Measurements from ENCODE around the gene MTERF4.
"Not testable (repeated sequence)": the region's sequence is repeated elsewhere in the genome, so short reads cannot be mapped to it uniquely, and the experiment has no call there.

Gene MTERF4

GRCh38 chr2:241110607-241111439, 8.7 kb upstream of the MTERF4 start:
- peaks cover 90% of the 10 kb centered on the region for H3K36me3 Mint-ChIP-seq (ENCODE audit: low read depth)
- H3K27me3 Mint-ChIP-seq = no peaks in the 10 kb centered on the region
- H3K4me3 Mint-ChIP-seq = peak overlapping the region; percentile 80
- no peaks in the 10 kb centered on the region for H3K9me3 Mint-ChIP-seq
- H3K27ac Mint-ChIP-seq = peak overlapping the region; percentile 93
- peak; percentile 44 for DNase-seq
- H3K4me1 Mint-ChIP-seq (ENCODE audit: low read depth) = peaks cover 73% of the 10 kb centered on the region

- Mint-ChIP-seq H3K27ac (peak overlapping the region; percentile 93), H3K27me3 (no peaks in the 10 kb centered on the region), H3K36me3 (ENCODE audit: low read depth) (peaks cover 90% of the 10 kb centered on the region), H3K4me1 (ENCODE audit: low read depth) (peaks cover 80% of the 10 kb centered on the region), H3K9me3 (no peaks in the 10 kb centered on the region), H3K4me3 (peak overlapping the region; percentile 80)
- peak; percentile 44 for DNase-seq
Measured at GRCh38 chr2:241110089-241110606, 8.1 kb upstream of the MTERF4 start.

GRCh38 chr2:241109210-241110088, 7.4 kb upstream of the MTERF4 start:
- peaks cover 87% of the 10 kb centered on the region for H3K36me3 Mint-ChIP-seq (ENCODE audit: low read depth)
- H3K27ac Mint-ChIP-seq = peak overlapping the region; percentile 93
- no peaks in the 10 kb centered on the region for H3K9me3 Mint-ChIP-seq
- peak overlapping the region; percentile 80 for H3K4me3 Mint-ChIP-seq
- peak; percentile 49 for DNase-seq
- no peaks in the 10 kb centered on the region for H3K27me3 Mint-ChIP-seq
- H3K4me1 Mint-ChIP-seq (ENCODE audit: low read depth) = peaks cover 82% of the 10 kb centered on the region

DNA sequence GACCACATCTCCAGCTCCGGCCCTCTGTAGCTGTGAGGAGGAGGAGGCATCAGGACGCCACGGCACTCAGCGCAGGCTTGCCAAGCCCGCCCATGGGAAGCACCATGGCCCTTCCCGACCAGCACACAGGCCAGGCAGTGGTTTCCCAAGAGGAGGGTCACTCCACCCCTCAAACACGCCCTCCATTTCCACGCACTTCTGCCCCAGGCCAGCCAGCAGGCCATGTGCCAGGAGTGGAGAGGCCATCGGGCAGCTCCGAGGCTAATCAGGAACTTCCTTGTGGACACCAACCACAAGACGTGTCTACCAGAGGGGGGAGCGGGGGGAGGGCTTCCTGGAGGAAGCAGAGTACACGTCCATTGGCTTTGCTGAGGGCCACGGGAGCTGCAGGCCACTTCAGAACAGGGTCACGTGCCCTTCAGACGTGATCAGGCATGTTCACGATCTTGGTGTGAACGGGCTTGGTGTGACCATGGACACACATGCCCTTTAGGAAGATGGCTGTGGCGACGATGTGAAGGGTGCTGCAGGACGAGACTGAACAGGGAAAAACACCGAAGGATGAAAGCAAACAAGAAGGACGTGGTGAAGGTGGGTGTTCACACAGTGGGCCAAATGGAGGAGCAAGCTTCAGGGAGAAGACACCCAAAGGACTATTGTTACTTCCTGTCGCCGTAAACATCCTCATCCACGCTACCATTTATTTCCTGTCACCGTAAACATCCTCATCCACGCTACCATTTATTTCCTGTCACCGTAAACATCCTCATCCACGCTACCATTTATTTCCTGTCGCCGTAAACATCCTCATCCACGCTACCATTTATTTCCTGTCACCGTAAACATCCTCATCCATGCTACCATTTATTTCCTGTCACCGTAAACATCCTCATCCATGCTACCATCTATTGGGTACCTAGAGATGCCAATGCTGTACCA, 6.5 kb upstream of the MTERF4 start:
- peak; percentile 50 for DNase-seq
- Mint-ChIP-seq H3K9me3 (no peaks in the 10 kb centered on the region), H3K36me3 (ENCODE audit: low read depth) (peaks cover 79% of the 10 kb centered on the region), H3K27me3 (no peaks in the 10 kb centered on the region), H3K4me3 (peak overlapping the region; percentile 80), H3K4me1 (ENCODE audit: low read depth) (peaks cover 90% of the 10 kb centered on the region), H3K27ac (peak overlapping the region; percentile 93)

DNA sequence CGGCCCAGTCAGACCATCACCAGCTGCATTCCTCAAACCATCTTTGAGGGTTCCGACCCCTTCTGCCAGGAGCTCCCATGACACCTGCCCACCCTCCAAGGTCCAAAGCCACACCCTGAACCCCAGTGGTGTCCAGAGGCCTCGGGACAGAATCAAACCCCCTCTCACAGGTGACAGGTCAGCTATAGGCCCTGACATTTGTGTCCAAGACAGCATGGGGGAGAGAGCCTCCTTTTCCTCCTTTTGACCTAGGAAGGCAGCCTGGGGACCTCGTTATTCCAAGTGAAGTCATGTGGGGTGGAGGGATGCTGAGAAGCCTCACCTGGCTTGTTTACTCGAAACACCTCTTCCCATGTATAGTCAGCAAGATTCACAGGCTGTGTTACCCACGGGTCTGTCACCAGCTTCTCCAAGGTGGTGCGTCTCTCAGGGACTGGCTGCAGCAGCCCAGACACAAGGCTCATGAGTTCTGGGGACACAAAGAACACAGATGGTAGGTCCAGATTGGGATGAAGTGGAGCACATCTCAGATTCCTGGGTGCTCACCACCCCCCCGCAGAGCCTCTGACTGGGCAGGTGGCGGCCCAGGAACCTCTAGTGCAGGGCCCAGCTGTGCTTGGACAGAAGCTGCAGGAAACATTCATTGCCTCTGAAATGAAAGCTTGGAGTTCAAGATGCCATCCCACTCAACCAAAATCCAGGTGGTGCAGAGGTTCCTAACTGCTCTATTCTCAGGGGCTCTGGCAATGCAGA, 5.1 kb upstream of the MTERF4 start:
- Mint-ChIP-seq H3K4me3 (no peak overlapping the region), H3K36me3 (ENCODE audit: low read depth) (peaks cover 82% of the 10 kb centered on the region), H3K27me3 (no peaks in the 10 kb centered on the region), H3K4me1 (ENCODE audit: low read depth) (peaks cover 88% of the 10 kb centered on the region), H3K27ac (peak overlapping the region; percentile 93), H3K9me3 (no peaks in the 10 kb centered on the region)
- DNase-seq = no peak

DNA sequence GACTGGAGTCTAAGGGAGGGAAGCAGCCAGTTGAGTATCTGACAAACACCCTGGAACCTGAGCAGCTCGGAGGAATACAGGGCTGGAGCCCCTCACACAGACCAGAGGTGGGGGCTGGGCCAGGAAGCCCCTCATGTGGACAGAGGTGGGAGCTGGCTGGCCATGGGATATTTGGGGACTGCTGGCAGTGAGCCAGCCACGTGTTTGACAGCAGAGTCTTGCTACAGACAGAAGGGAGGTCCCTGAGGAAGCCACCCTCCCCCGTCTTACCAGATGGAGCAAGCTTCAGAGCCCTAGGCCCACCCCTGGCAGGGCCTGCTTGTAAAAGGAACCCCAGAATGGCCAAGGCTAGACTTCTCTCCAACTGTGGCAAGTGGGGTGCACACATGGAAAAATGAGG, 3.6 kb upstream of the MTERF4 start:
- H3K4me3 Mint-ChIP-seq = no peak overlapping the region
- no peaks in the 10 kb centered on the region for H3K9me3 Mint-ChIP-seq
- H3K4me1 Mint-ChIP-seq (ENCODE audit: low read depth) = peaks cover 77% of the 10 kb centered on the region
- peaks cover 81% of the 10 kb centered on the region for H3K36me3 Mint-ChIP-seq (ENCODE audit: low read depth)
- peak overlapping the region; percentile 98 for H3K27ac Mint-ChIP-seq
- no peak for DNase-seq
- no peaks in the 10 kb centered on the region for H3K27me3 Mint-ChIP-seq

DNA sequence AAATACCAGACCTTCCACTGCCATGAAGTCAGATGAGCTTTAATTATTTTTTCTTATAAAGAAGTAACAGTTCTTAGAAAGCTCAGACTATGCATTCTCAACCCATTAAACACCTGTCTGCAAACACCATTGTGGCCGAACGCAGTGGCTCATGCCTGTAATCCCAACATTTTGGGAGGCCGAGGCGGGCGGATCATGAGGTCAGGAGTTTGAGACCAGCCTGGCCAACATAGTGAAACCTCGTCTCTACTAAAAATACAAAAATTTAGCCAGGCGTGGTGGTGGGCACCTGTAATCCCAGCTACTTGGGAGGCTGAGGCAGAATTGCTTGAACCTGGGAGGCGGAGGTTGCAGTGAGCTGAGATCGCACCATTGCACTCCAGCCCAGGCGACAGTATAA, 2.5 kb upstream of the MTERF4 start:
- peak overlapping the region; percentile 98 for H3K27ac Mint-ChIP-seq
- H3K36me3 Mint-ChIP-seq (ENCODE audit: low read depth) = peaks cover 82% of the 10 kb centered on the region
- peaks cover 76% of the 10 kb centered on the region for H3K4me1 Mint-ChIP-seq (ENCODE audit: low read depth)
- DNase-seq, H3K27me3 Mint-ChIP-seq, H3K4me3 Mint-ChIP-seq, H3K9me3 Mint-ChIP-seq: not testable (repeated sequence)

DNA sequence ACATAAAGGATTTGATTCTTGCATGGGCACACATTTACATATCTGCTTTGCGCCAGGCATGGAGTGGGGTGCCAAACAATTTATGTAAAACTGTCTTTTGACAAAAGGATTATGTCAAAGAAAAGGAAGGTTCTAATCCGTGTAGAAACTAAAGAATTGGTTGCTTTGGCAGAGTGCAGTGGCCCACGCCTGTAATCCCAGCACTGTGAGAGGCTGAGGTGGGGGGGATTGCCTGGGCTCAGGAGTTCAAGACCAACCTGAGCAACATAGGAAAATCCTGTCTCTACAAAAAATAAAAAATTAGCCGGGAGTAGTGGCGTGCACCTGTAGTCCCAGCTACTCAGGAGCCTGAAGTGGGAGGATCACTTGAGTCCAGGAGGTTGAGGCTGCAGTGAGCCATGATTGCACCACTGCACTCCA, 1.1 kb upstream of the MTERF4 start:
- Mint-ChIP-seq H3K27ac (peak overlapping the region; percentile 98), H3K9me3 (no peaks in the 10 kb centered on the region), H3K27me3 (no peaks in the 10 kb centered on the region)

GRCh38 chr2:241099246-241099645, 2.8 kb downstream of the MTERF4 start:
- peaks cover 79% of the 10 kb centered on the region for H3K4me1 Mint-ChIP-seq (ENCODE audit: low read depth)
- H3K4me3 Mint-ChIP-seq = peak overlapping the region; percentile 20

More for the DNA sequence above, 1.1 kb upstream of the MTERF4 start:
- peaks cover 85% of the 10 kb centered on the region for H3K36me3 Mint-ChIP-seq (ENCODE audit: low read depth)
- H3K4me3 Mint-ChIP-seq = peak overlapping the region; percentile 97
- DNase-seq = no peak
- peaks cover 77% of the 10 kb centered on the region for H3K4me1 Mint-ChIP-seq (ENCODE audit: low read depth)

DNA sequence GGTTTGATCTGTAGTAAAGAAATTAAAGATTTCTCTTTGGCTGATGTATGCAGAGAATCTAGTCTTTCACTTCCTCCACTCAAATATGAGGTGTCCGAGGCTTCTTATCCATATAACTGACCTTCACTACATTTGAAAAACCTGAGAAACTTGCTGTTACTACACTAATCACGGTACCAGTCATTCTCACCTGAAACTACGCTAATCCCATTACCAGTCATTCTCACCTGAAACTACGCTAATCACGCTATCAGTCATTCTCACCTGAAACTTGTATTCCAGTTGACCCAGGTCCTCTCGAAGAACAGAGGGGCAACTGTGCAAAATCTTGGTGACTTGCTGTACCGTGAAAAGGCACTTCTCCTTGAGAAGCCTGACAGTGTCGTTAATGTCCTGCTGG, 5.1 kb downstream of the MTERF4 start:
- peak overlapping the region; percentile 46 for H3K4me3 Mint-ChIP-seq
- DNase-seq = no peak
- H3K4me1 Mint-ChIP-seq (ENCODE audit: low read depth) = peaks cover 74% of the 10 kb centered on the region
- H3K27me3 Mint-ChIP-seq = no peaks in the 10 kb centered on the region
- peak overlapping the region; percentile 98 for H3K27ac Mint-ChIP-seq
- no peaks in the 10 kb centered on the region for H3K9me3 Mint-ChIP-seq
- H3K36me3 Mint-ChIP-seq (ENCODE audit: low read depth) = peaks cover 96% of the 10 kb centered on the region

More at GRCh38 chr2:241099246-241099645, 2.8 kb downstream of the MTERF4 start:
- no peak for DNase-seq
- Mint-ChIP-seq H3K36me3 (ENCODE audit: low read depth) (peaks cover 90% of the 10 kb centered on the region), H3K9me3 (no peaks in the 10 kb centered on the region), H3K27me3 (no peaks in the 10 kb centered on the region), H3K27ac (peak overlapping the region; percentile 98)

DNA sequence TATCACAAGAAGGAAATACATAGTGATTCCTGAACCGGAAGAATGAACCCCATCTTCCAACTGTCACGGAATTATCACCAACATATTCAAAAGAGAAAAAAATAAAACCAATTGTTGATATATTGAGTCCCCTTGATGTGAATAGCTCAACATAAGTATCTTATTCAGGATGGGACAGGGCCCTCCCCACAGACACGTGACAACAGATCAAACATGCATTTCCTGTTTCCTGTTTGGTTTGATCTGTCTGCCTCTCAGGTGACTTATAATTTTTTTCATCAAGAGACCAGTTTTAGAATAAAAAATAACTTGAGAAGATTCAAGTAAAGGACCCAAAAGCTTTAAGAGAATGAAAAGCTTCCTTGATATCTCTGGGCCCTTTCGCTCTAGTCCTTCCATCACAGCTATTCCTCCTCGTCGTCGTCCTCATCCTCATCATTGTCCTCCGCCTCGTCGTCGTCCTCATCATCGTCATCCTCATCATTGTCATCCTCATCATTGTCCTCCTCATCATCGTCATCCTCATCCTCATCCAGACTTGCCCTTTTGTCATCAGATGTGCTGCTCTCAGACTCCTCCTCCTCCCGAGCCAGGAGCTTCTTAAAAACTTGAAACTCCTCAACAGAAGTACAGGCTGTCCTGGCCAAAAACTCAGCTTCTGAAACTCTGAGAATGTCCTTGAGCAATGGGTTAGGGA, 6.3 kb downstream of the MTERF4 start:
- H3K9me3 Mint-ChIP-seq = no peaks in the 10 kb centered on the region
- no peaks in the 10 kb centered on the region for H3K27me3 Mint-ChIP-seq
- DNase-seq = no peak
- H3K4me3 Mint-ChIP-seq = no peak overlapping the region
- peak overlapping the region; percentile 98 for H3K27ac Mint-ChIP-seq
- peaks cover 97% of the 10 kb centered on the region for H3K36me3 Mint-ChIP-seq (ENCODE audit: low read depth)
- H3K4me1 Mint-ChIP-seq (ENCODE audit: low read depth) = peaks cover 77% of the 10 kb centered on the region

GRCh38 chr2:241094924-241095420, 7.1 kb downstream of the MTERF4 start:
- DNase-seq = no peak
- Mint-ChIP-seq H3K36me3 (ENCODE audit: low read depth) (peaks cover 97% of the 10 kb centered on the region), H3K4me1 (ENCODE audit: low read depth) (peaks cover 72% of the 10 kb centered on the region), H3K9me3 (no peaks in the 10 kb centered on the region), H3K4me3 (no peak overlapping the region), H3K27me3 (no peaks in the 10 kb centered on the region), H3K27ac (peak overlapping the region; percentile 98)
